Measurements from ENCODE around the gene C9orf50.

The C9orf50 gene

DNA sequence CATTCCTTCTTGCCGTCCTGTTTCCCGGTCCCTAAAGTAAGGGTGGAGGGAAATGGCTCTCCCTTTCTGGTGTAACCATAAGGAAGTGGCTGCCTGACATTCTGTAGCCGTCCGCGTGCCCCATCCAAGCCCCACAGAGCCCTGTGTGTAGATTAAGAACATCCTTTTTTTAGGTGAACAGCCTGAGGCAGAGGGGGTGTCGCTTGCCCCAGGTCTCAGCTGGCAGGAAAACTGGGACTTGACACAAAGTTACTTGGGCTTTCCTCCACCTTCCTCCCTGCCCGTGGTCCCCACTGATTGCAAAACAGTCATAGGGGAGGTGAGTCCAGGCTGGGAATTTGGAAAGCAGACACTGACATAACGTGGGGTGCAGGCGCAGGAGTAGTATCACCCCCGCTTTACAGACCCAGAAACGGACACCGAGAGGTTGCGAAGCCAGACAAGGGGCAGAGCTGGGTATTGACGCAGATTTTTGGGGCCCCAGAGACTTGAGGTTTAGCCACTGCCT lies 22.8 kb downstream of the C9orf50 start:
- no peak for TF ChIP-seq ZNF768 (tag by site-specific recombination; IDR thresholded peaks at IDR 0.05)
- TF ChIP-seq TRIM28 (IDR thresholded peaks at IDR 0.05; ENCODE audit: borderline replicate concordance, low read length), result no peak
- no peak for TF ChIP-seq ZNF132 (tag by site-specific recombination; IDR thresholded peaks at IDR 0.05; ENCODE audit: borderline replicate concordance)
- TF ChIP-seq TCF7L2 (IDR thresholded peaks at IDR 0.05; ENCODE audit: borderline replicate concordance, low read depth, low read length), result no peak
- no peak for TF ChIP-seq ZNF10 (tag by site-specific recombination; IDR thresholded peaks at IDR 0.05)
- TF ChIP-seq, protein P1, sequence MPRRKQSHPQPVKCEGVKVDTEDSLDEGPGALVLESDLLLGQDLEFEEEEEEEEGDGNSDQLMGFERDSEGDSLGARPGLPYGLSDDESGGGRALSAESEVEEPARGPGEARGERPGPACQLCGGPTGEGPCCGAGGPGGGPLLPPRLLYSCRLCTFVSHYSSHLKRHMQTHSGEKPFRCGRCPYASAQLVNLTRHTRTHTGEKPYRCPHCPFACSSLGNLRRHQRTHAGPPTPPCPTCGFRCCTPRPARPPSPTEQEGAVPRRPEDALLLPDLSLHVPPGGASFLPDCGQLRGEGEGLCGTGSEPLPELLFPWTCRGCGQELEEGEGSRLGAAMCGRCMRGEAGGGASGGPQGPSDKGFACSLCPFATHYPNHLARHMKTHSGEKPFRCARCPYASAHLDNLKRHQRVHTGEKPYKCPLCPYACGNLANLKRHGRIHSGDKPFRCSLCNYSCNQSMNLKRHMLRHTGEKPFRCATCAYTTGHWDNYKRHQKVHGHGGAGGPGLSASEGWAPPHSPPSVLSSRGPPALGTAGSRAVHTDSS (tag by site-specific recombination; IDR thresholded peaks at IDR 0.05), result no peak
- TF ChIP-seq SALL2 (tag by site-specific recombination; IDR thresholded peaks at IDR 0.05; ENCODE audit: borderline replicate concordance), result no peak
- TF ChIP-seq, protein P2, sequence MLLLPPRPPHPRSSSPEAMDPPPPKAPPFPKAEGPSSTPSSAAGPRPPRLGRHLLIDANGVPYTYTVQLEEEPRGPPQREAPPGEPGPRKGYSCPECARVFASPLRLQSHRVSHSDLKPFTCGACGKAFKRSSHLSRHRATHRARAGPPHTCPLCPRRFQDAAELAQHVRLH (tag by site-specific recombination; IDR thresholded peaks at IDR 0.05), result no peak
- no peak for TF ChIP-seq ZIC2 (tag by site-specific recombination; IDR thresholded peaks at IDR 0.05)
- TF ChIP-seq PRDM1 (tag by site-specific recombination; IDR thresholded peaks at IDR 0.05), result no peak
- TF ChIP-seq ZSCAN23 (tag by site-specific recombination; IDR thresholded peaks at IDR 0.05), result no peak
- no peak for TF ChIP-seq ZNF843 (tag by site-specific recombination; IDR thresholded peaks at IDR 0.05)
- TF ChIP-seq HOXD13 (CRISPR knock-in tag; IDR thresholded peaks at IDR 0.05; ENCODE audit: borderline replicate concordance), result no peak
- no peak for TF ChIP-seq ZNF529 (tag by site-specific recombination; IDR thresholded peaks at IDR 0.05; ENCODE audit: insufficient replicate concordance)
- Histone ChIP-seq H3K27ac (ENCODE audit: extremely low read depth, low read depth, low read length) (no peak overlapping the region), H3K4me1 (ENCODE audit: control insufficient read depth, insufficient read depth, low read length) (no peaks in the 10 kb centered on the region), H3K4me3 (ENCODE audit: low read depth, low read length) (no peak overlapping the region), H3K36me3 (ENCODE audit: control insufficient read depth in 2 of 2, insufficient read depth in 1 of 2, low read length in 2 of 2) (no peaks in the 10 kb centered on the region), H3K9me3 (ENCODE audit: control insufficient read depth, insufficient read depth, low read depth, low read length) (no peaks in the 10 kb centered on the region)
- POLR2A ChIA-PET, result interaction anchor here (0.5 to 1.3 kb wide), 2 partner anchors 10 to 97 kb away, joined by 3 read pairs; no protein-coding TSS in a partner anchor
- CTCF ChIA-PET, result no interaction called here

DNA sequence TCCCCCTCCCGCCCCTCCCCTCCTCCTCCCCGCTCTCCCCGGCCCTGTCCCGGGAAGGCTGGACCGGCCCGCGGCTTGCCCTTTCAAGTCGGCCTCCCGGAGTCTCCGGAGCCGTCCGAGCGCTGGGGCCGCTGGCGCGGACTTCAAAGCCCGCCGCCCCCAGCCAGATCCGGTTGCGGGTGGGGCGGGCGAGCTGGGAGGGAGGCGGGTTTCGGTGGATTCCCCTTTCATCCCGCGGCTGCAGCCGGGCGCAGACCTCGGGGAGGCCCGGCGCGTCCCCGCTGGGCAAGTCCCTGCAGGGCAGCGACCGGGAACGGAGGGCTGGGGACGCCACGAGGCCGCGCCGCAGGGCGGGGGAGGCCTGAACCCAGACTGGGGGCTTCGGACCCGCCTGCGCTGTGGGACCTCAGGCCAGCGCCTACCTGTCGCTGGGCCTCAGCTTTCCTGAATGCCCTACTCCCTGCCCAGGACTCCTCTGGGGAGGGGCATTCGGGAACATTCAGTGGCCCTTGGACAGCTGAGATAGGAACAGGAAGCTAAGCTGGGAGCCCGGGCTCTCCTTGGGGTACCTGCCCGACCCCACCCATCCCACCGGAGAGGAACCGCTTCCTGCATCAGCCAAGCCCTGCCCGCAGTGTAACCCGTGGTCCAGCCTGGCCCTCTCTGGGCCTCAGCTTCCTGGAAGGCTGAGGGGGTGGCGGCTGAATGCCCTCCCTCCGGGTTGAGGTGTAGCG lies 23.4 kb downstream of the C9orf50 start:
- Histone ChIP-seq H3K9me3 (ENCODE audit: control insufficient read depth, insufficient read depth, low read depth, low read length) (no peaks in the 10 kb centered on the region), H3K4me1 (ENCODE audit: control insufficient read depth, insufficient read depth, low read length) (no peaks in the 10 kb centered on the region), H3K27ac (ENCODE audit: extremely low read depth, low read depth, low read length) (no peak overlapping the region), H3K4me3 (ENCODE audit: low read depth, low read length) (no peak overlapping the region), H3K36me3 (ENCODE audit: control insufficient read depth in 2 of 2, insufficient read depth in 1 of 2, low read length in 2 of 2) (no peaks in the 10 kb centered on the region)
- POLR2A ChIA-PET, result interaction anchor here (0.7 kb wide), 1 partner anchor 10 kb away, joined by 3 read pairs; no protein-coding TSS in a partner anchor
- CTCF ChIA-PET, result no interaction called here
- TF ChIP-seq ZNF792 (tag by site-specific recombination; IDR thresholded peaks at IDR 0.05) (no peak), SCRT2 (tag by site-specific recombination; IDR thresholded peaks at IDR 0.05) (peak; percentile 37; the same call in 1 of the 2 replicates)

DNA sequence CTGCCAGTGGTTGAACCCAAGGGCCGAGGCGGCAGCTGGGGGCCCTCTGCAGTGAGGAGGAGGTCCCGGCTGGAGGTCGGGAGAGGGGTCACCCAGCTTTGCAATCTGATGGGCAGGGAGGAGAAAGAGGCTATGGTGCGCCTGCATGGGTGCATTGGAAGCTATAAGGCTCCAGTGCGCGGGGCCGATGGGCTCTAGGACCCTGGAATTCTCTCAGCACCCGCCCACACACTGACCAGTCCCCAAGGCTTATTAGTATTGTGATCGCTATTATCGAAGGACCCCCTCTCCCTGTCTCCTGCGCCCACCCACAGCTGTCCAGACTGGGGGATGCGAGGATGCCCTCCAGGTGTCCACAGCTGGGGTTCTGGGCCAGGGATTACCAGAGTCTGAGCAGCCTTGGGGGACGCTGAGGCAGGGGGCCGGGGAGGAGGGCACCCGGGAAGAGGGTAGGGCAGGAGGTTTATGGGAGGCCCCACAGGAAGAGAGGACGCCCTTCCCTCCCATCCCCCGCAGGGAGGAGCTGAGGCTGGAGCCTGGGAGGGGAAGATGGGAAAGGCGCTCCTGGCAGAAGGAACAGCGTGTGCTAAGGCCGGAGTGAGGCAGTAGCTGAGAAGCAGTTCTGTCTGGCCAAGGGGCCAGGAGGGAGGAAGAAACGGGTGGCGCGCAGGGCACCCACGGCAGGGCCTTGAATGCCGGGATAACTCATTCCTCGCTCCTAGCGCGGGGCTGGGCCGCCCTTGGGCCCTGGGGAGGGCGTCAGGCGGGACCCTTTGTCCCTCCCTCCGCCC lies 24.2 kb downstream of the C9orf50 start:
- POLR2A ChIA-PET, result interaction anchor here (0.5 to 1.6 kb wide), 4 partner anchors 9 to 100 kb away, joined by 3 to 9 read pairs (median 4); no protein-coding TSS in a partner anchor
- H3K4me3 ChIP-seq (ENCODE audit: low read depth, low read length), result no peak overlapping the region
- H3K36me3 ChIP-seq (ENCODE audit: control insufficient read depth in 2 of 2, insufficient read depth in 1 of 2, low read length in 2 of 2), result no peaks in the 10 kb centered on the region
- H3K9me3 ChIP-seq (ENCODE audit: control insufficient read depth, insufficient read depth, low read depth, low read length), result no peaks in the 10 kb centered on the region
- 0 out of 2 replicates have a peak, but pooled peaks cover 3% of the 10 kb centered on the region for H3K4me1 ChIP-seq (ENCODE audit: control insufficient read depth, insufficient read depth, low read length)
- CTCF ChIA-PET, result interaction anchor here (0.7 to 1.3 kb wide), 5 partner anchors 10 to 458 kb away, joined by 3 to 4 read pairs (median 3); no protein-coding TSS in a partner anchor
- no peak overlapping the region for H3K27ac ChIP-seq (ENCODE audit: extremely low read depth, low read depth, low read length)
- TF ChIP-seq ZNF791 (tag by site-specific recombination; IDR thresholded peaks at IDR 0.05) (no peak), ZIC2 (tag by site-specific recombination; IDR thresholded peaks at IDR 0.05) (peak; percentile 65), ZNF157 (tag by site-specific recombination; IDR thresholded peaks at IDR 0.05) (no peak), GLIS2 (tag by site-specific recombination; IDR thresholded peaks at IDR 0.05) (peak; percentile 45; the same call in 1 of the 2 replicates), ZFP37 (tag by site-specific recombination; IDR thresholded peaks at IDR 0.05) (no peak), GLIS1 (tag by site-specific recombination; IDR thresholded peaks at IDR 0.05) (peak; percentile 83), GLI4 (tag by site-specific recombination; IDR thresholded peaks at IDR 0.05) (peak; percentile 88)
- TF ChIP-seq, protein P3, sequence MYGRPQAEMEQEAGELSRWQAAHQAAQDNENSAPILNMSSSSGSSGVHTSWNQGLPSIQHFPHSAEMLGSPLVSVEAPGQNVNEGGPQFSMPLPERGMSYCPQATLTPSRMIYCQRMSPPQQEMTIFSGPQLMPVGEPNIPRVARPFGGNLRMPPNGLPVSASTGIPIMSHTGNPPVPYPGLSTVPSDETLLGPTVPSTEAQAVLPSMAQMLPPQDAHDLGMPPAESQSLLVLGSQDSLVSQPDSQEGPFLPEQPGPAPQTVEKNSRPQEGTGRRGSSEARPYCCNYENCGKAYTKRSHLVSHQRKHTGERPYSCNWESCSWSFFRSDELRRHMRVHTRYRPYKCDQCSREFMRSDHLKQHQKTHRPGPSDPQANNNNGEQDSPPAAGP (tag by site-specific recombination; IDR thresholded peaks at IDR 0.05), result peak; percentile 91
